GM23338 (cell line): ENCODE data around the gene PARP3. TPM values are rescaled to one million over a fixed set of nuclear protein-coding genes. Genes with fewer than 3 reads are reported as not detected.

Experiments used
- polyA plus RNA-seq: library from polyadenylated mRNA; unstranded; fragments of >200 nt; fragmentation: Nextera tagmentation; extraction: Ambion mirVana; gene quantifications from 2 replicates; pipeline ENCODE4 v1.2.1, GENCODE V29; 2016
- small RNA-seq: library from RNA; depleted of rRNA; stranded (forward); fragments of <200 nt; gene quantifications from one replicate; pipeline ENCODE3, GENCODE V24; 2014; ENCODE audit warnings: low replicate concordance
- total RNA-seq: library from RNA; depleted of rRNA; stranded (reverse); fragments of >200 nt; shearing (Covaris generic); gene quantifications from 2 replicates; pipeline ENCODE4 v1.2.3, GENCODE V29; 2014; rRNA removed

PARP3 gene
- total and polyA plus RNA-seq, 2 experiments from 2014 or later: 0.76 to 1.1 TPM

Small RNAs within 50 kb of the gene (small RNA-seq; reads per million reads assigned to genes)
- not detected for gene AC115284.1

Other genes with a start within 250 kb of the PARP3 start
- gene GRM2, start 235.3 kb upstream of the PARP3 start, total RNA-seq: 5.1 and 5.2 TPM in 2 replicates
- gene GRM2, start 235.3 kb upstream of the PARP3 start, polyA plus RNA-seq: 2.1 and 3.1 TPM in 2 replicates
- not detected in 2 replicates for gene IQCF6, start 163.1 kb upstream of the PARP3 start, total RNA-seq
- gene IQCF6, start 163.1 kb upstream of the PARP3 start, polyA plus RNA-seq: not detected in 2 replicates
- not detected in 2 replicates for gene IQCF2, start 80.7 kb upstream of the PARP3 start, total RNA-seq
- gene IQCF2, start 80.7 kb upstream of the PARP3 start, polyA plus RNA-seq: not detected in 2 replicates
- not detected in 2 replicates for gene IQCF5, start 66.8 kb upstream of the PARP3 start, total RNA-seq
- gene IQCF5, start 66.8 kb upstream of the PARP3 start, polyA plus RNA-seq: not detected in 2 replicates
- gene IQCF1, start 39.0 kb upstream of the PARP3 start, total RNA-seq: not detected in 2 replicates
- gene IQCF1, start 39.0 kb upstream of the PARP3 start, polyA plus RNA-seq: not detected in 2 replicates
- 61.8 and 62.4 TPM in 2 replicates for gene RRP9, start 459 bp upstream of the PARP3 start, total RNA-seq
- 68.1 and 71.3 TPM in 2 replicates for gene RRP9, start 459 bp upstream of the PARP3 start, polyA plus RNA-seq
- gene GPR62, start 13.0 kb downstream of the PARP3 start, total RNA-seq: 0.38 TPM in 1 of 2 replicates, not detected in the other
- gene GPR62, start 13.0 kb downstream of the PARP3 start, polyA plus RNA-seq: 0.10 and 0.42 TPM in 2 replicates
- gene PCBP4, start 25.1 kb downstream of the PARP3 start, total RNA-seq: 26.8 and 37.6 TPM in 2 replicates
- gene PCBP4, start 25.1 kb downstream of the PARP3 start, polyA plus RNA-seq: 11.8 and 14.1 TPM in 2 replicates
- 8.0 and 11.1 TPM in 2 replicates for gene ABHD14B, start 31.7 kb downstream of the PARP3 start, total RNA-seq
- 5.8 and 8.9 TPM in 2 replicates for gene ABHD14B, start 31.7 kb downstream of the PARP3 start, polyA plus RNA-seq
- gene ABHD14A, start 32.7 kb downstream of the PARP3 start, total RNA-seq: 4.3 and 7.8 TPM in 2 replicates
- gene ABHD14A, start 32.7 kb downstream of the PARP3 start, polyA plus RNA-seq: 12.7 TPM in 2 replicates
- 62.8 and 91.3 TPM in 2 replicates for gene ACY1, start 41.2 kb downstream of the PARP3 start, total RNA-seq
- gene ACY1, start 41.2 kb downstream of the PARP3 start, polyA plus RNA-seq: 35.8 and 38.4 TPM in 2 replicates
- 1,341 and 1,471 TPM in 2 replicates for gene RPL29, start 53.5 kb downstream of the PARP3 start, total RNA-seq
- 1,864 and 1,983 TPM in 2 replicates for gene RPL29, start 53.5 kb downstream of the PARP3 start, polyA plus RNA-seq
- 14.7 and 15.8 TPM in 2 replicates for gene DUSP7, start 114.2 kb downstream of the PARP3 start, total RNA-seq
- gene DUSP7, start 114.2 kb downstream of the PARP3 start, polyA plus RNA-seq: 5.6 and 5.9 TPM in 2 replicates
- 26.7 and 33.0 TPM in 2 replicates for gene POC1A, start 212.1 kb downstream of the PARP3 start, total RNA-seq
- gene POC1A, start 212.1 kb downstream of the PARP3 start, polyA plus RNA-seq: 18.4 and 19.1 TPM in 2 replicates